H1 (cell line): ENCODE measurements around the gene SASS6. TPM values are rescaled to one million over a fixed set of nuclear protein-coding genes. Genes with fewer than 3 reads are reported as not detected.

Source experiments
- CHD7 ChIP-seq: fragments of 300-600 bp; sonication (generic); IDR thresholded peaks from 2 replicates; pipeline ENCODE4 v1.7.1; 2012; ENCODE audit warnings: low read length, moderate library complexity, mild to moderate bottlenecking, inconsistent platforms; ENCODE audit not compliant: insufficient replicate concordance
- CTBP2 ChIP-seq: IDR thresholded peaks from 2 replicates; pipeline ENCODE4 v1.7.0; 2011; ENCODE audit warnings: borderline replicate concordance, mild to moderate bottlenecking, moderate library complexity, mixed read lengths, low read length; ENCODE audit not compliant: insufficient read depth, insufficient read length
- polyA plus RNA-seq, 7 experiments: library from polyadenylated mRNA; depleted of rRNA in 3 of 7; stranded (reverse) in 5 of 7; unstranded in 2 of 7; fragments of >200 nt in 5 of 7; fragments of 200-250 nt in 2 of 7; gene quantifications; 1 replicate in 5 of 7; 2 replicates in 1 of 7; 4 replicates in 1 of 7; pipeline versions ENCODE4 v1.2.1 to v1.2.3, GENCODE V29; 2011 to 2013; ENCODE audit warnings: missing spikeins in 2 of 7, mixed read lengths in 2 of 7
- total RNA-seq: library from RNA; stranded (reverse); fragmentation: NEBNext Ultra II Directional; extraction: Animal tissue kit (Norgen Biotek cat#: 25700); gene quantifications from 2 replicates; pipeline ENCODE4 v1.2.1, GENCODE V29; 2021

SASS6 gene
- total and polyA plus RNA-seq, 2 of the 8 experiments (the other 6 are each of a cell fraction or from before 2014, with no cell fraction given), result 1.2 to 13.8 TPM

- TF ChIP-seq CHD7, result no peak
- TF ChIP-seq CTBP2, result no peak
Observed at GRCh38 chr1:100131623-100132022, 1.1 kb downstream of the SASS6 start (continued).
